ENCODE data around the gene COA8.

The COA8 gene

GRCh38 chr14:103549361-103550311, 13.1 kb upstream of the COA8 start:
- peak; percentile 95 for DNase-seq (ENCODE audit: low spot score)

- no peak for DNase-seq (ENCODE audit: low spot score)
These were observed 12.1 kb upstream of the COA8 start for GRCh38 chr14:103550451-103551337.

DNA sequence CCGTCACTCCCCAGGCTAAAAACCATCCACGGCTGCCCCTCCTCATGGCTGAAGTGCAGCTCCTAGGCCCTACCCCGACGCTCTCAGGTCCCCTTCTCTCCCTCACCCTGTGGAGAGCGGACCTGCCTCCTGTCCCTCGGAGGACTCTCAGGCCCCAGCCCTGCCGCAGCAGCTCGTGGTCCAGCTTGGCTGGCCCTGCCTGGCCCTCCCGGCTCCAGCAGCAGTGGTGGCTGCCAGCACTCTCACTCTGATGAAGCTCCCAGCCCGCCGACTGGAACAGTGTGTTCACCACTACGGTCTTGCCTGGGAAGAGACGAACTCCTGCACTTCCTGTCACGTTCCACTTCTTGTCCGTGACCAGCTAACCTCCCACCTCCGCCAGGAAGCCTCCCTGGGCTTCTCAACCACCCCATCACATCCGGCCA, 11.4 kb upstream of the COA8 start:
- DNase-seq (ENCODE audit: low spot score): no peak

DNA sequence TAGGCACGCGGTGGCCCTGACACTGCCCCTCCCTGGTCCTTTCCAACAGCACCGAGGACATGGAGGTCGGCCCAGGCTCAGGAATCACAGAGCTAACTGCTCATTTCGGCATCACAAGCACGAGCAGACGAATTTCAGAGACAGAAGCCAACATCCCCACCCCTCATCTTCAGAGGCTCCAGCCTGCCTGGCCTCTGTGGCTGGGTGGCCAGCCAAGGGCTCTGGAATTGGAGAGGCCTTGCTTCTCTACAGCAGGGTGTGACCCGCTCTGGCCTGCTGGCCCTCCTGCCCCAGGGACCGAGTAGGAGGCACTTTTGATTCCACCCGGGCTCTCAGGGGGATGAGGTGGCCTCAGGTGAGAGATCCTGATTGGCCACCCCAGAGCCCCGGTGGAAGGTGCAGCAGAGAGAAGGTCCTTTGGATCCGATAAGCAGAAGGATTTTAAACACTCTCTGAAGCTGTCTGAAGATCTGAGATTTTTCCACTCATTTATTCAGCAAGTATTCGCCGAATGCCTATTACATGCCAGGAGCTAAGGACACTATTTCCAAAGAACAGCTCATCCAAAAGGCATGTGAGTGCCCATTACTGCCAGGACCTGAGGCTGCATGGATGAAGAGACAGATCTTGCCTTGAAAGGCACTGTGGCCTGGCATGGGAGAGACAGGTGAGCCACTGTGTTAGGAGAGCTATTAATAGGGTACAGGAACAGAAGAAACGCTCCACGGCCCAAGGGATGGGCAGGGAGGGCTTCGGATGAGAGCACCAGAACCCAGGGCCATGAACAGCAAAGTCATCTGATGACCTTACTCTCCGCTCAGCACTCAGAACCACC, 10.5 kb upstream of the COA8 start:
- no peak for DNase-seq (ENCODE audit: low spot score)

DNA sequence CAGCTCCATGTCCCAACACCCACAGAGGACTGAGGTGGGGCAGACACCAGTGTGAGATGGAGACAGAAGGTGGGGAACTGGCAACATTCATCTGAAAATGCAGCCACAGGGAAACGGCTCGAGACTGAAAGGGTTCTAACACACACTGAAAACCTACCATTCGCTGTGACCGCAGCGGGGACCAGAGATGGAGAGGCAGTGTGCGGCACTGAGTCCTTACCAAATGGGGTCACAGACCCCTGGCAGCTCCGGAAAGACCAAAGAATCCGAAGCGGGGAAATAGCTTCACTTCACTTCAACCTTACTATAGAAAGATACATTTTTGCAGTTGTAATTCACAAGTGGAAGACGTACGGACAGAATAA, 9.9 kb upstream of the COA8 start:
- no peak for DNase-seq (ENCODE audit: low spot score)

GRCh38 chr14:103555559-103556337, 7.0 kb upstream of the COA8 start:
- no peak for DNase-seq (ENCODE audit: low spot score)

- DNase-seq (ENCODE audit: low spot score): no peak
These were observed 5.6 kb upstream of the COA8 start for GRCh38 chr14:103556946-103557758.

- DNase-seq (ENCODE audit: low spot score): no peak
These were observed 4.5 kb upstream of the COA8 start for GRCh38 chr14:103558071-103558882.

DNA sequence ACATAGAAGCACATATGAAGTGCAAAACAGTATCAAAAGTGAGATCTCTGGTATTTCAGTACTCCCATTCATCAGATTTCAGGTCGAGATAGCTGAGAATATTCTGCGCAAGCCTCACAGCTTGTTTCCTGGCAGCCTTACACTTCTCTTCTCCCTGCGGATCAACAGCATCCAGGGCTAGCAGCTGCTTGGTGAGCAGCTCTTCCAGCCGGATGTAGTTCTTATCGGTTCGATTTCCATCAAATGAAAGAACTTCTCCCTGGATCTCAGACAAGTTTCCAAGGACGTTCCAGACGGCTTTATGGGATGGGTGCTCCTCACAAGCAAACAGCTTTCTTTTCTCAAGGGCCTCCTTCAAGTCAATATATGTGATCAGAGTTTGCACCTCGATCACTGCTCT, 3.0 kb upstream of the COA8 start:
- DNase-seq (ENCODE audit: low spot score): no peak

GRCh38 chr14:103560691-103561090, 2.1 kb upstream of the COA8 start:
- no peak for DNase-seq (ENCODE audit: low spot score)

DNA sequence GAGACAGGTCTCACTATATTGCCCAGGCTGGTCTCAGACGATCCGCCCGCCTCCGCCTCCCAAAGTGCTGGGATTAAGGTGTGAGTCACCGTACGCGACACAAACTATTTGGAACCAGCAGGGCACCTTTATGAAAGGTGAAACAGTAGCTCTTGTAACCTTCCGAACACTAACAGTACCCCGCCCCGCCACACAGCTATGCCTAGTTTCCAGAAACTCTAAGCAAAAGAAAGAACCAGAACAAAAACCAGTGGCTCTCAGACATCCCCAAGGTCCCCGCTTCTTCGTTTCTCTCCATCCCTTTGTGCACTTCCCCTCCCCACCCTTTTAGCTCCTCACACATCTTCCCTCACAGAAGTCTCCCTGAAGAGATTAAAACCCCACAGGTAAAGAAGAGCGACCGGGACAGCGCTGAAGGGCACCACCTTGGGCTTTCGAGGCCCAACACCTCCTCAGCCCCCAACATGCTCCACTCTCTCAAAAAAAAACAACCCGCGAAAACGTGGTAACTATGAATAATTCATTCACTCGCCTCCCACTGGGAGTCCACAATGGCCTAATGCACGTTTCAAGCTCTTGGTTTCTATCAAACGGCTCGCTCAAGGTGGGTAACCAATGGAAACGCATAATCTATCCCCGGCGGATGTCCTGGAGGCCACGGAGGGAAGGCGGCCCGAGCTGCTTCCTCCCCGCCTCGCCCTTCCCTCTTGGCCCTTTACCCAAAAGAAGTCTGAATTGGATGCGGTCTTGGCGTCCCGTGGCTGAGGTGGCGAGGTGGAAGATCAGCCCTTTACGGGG, 1.2 kb upstream of the COA8 start:
- peak; percentile 70 for DNase-seq (ENCODE audit: low spot score)

DNA sequence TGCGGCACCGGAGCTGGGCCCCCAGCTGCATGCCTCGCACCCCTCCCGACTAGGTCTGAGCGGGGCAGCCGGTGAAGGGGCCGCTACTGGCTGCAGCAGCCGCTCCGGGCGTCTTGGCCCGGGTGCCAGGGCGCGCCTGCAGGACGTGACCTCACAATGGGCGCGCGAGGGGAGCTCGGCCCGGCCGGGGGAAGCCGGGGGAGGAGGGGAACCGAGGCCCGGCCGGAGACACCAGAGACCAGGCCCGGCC, 656 bp upstream of the COA8 start:
- no peak for DNase-seq (ENCODE audit: low spot score)

DNA sequence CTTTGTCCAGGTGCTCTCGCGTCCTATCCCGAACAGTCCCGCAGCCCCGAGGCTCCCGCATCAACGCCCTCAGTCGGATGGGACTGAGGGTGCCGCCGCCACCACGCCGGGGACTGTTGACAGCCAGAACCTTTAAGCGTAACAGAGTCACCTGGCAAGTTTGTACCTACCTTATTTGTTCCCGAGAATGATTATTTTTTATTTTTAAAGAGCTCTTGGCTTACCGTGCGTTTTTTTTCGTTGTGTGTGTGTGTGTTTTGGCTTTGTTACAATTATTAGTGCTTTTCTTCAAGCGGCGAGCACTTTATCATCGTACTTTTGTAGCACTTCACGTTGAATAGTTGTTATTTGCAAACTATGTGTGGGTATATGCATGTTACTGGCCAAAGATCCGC, 463 bp downstream of the COA8 start:
- no peak for DNase-seq (ENCODE audit: low spot score)

GRCh38 chr14:103563844-103564505, 1.2 kb downstream of the COA8 start:
- DNase-seq (ENCODE audit: low spot score): no peak

GRCh38 chr14:103568952-103569351, 6.2 kb downstream of the COA8 start:
- DNase-seq (ENCODE audit: low spot score): no peak

GRCh38 chr14:103569408-103569807, 6.6 kb downstream of the COA8 start:
- no peak for DNase-seq (ENCODE audit: low spot score)

- DNase-seq (ENCODE audit: low spot score): no peak
These were observed 11.3 kb downstream of the COA8 start for GRCh38 chr14:103574104-103574503.

DNA sequence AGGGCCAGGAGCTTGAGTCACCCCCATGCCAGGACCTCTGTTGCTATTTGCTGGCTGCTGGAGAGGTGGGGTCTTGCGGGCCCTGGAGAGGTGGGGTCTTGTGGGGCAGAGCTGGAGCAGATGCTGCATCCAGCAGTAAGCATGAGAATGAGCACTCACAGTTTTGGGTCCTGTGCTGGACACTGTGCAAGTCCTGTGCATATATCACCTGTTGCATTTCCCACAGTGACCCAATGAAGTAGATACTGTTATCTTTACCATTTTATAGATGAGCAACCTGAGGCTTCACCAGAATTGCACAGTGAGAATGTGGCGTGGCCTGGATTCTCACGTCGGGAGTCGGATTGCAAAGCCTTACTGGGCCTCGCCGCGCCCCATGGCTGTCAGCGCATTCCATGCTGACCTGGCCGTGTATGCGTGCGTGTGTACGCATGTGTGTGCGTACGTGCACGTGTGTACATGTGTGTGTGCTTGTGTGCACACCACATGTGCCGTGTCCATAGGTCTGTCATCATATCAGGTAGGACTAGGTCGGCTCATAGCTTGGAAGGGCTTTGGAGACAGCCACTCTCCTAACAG, 12.0 kb downstream of the COA8 start:
- DNase-seq (ENCODE audit: low spot score): no peak
